GM20431 (cell line): Measurements from ENCODE around the gene OPN4.

Experiments
- in situ Hi-C: fragments of 300-500 bp; cut with MseI, MboI; formaldehyde crosslinking; loops from one replicate; pipeline ENCODE4 v1.15.0; 2020; ENCODE audit warnings: low sequenced_read_pairs; ENCODE audit not compliant: unreplicated experiment

Gene OPN4

GRCh38 chr10:86646532-86646931, 7.8 kb upstream of the OPN4 start:
- in situ Hi-C loops, result no loop called here

- in situ Hi-C loops, result no loop called here
Measured at GRCh38 chr10:86646933-86647332, 7.4 kb upstream of the OPN4 start.

GRCh38 chr10:86647773-86648703, 6.3 kb upstream of the OPN4 start:
- in situ Hi-C loops, result no loop called here

GRCh38 chr10:86648704-86649427, 5.5 kb upstream of the OPN4 start:
- in situ Hi-C loops, result no loop called here

GRCh38 chr10:86649471-86650150, 4.7 kb upstream of the OPN4 start:
- in situ Hi-C loops, result no loop called here

GRCh38 chr10:86650151-86650550, 4.2 kb upstream of the OPN4 start:
- in situ Hi-C loops, result no loop called here

GRCh38 chr10:86651021-86651471, 3.3 kb upstream of the OPN4 start:
- in situ Hi-C loops, result no loop called here

GRCh38 chr10:86651631-86652331, 2.6 kb upstream of the OPN4 start:
- in situ Hi-C loops, result no loop called here

GRCh38 chr10:86652361-86653202, 1.8 kb upstream of the OPN4 start:
- in situ Hi-C loops, result no loop called here

GRCh38 chr10:86653379-86653778, 968 bp upstream of the OPN4 start:
- in situ Hi-C loops, result no loop called here

- in situ Hi-C loops, result no loop called here
Measured at GRCh38 chr10:86653987-86654386, 360 bp upstream of the OPN4 start.

GRCh38 chr10:86655173-86655540, 810 bp downstream of the OPN4 start:
- in situ Hi-C loops, result no loop called here

GRCh38 chr10:86655596-86655995, 1.2 kb downstream of the OPN4 start:
- in situ Hi-C loops, result no loop called here

GRCh38 chr10:86657011-86657395, 2.7 kb downstream of the OPN4 start:
- in situ Hi-C loops, result no loop called here

GRCh38 chr10:86657396-86658011, 3.2 kb downstream of the OPN4 start:
- in situ Hi-C loops, result no loop called here

- in situ Hi-C loops, result no loop called here
Measured at GRCh38 chr10:86658261-86658741, 4.0 kb downstream of the OPN4 start.

- in situ Hi-C loops, result no loop called here
Measured at GRCh38 chr10:86658751-86659150, 4.4 kb downstream of the OPN4 start.

GRCh38 chr10:86659161-86659691, 4.9 kb downstream of the OPN4 start:
- in situ Hi-C loops, result no loop called here
